HG02571 (cell line): ENCODE measurements around the gene MMEL1.

Source experiments
- ATAC-seq: cut with Tn5 transposase; IDR thresholded peaks from one replicate; pipeline ENCODE4 v1.9.1; 2021; ENCODE audit warnings: mild to moderate bottlenecking, moderate library complexity; ENCODE audit not compliant: unreplicated experiment

The MMEL1 gene

GRCh38 chr1:2643414-2644077, 10.7 kb upstream of the MMEL1 start:
- no peak for ATAC-seq

GRCh38 chr1:2642560-2643413, 10.0 kb upstream of the MMEL1 start:
- ATAC-seq = peak; percentile 59

- no peak for ATAC-seq
Measured at GRCh38 chr1:2642131-2642559, 9.3 kb upstream of the MMEL1 start.

GRCh38 chr1:2641381-2642130, 8.7 kb upstream of the MMEL1 start:
- no peak for ATAC-seq

- no peak for ATAC-seq
Measured at GRCh38 chr1:2640626-2641025, 7.8 kb upstream of the MMEL1 start.

GRCh38 chr1:2639607-2640521, 7.0 kb upstream of the MMEL1 start:
- no peak for ATAC-seq

GRCh38 chr1:2639203-2639602, 6.4 kb upstream of the MMEL1 start:
- no peak for ATAC-seq

GRCh38 chr1:2638466-2639115, 5.8 kb upstream of the MMEL1 start:
- no peak for ATAC-seq

- no peak for ATAC-seq
Measured at GRCh38 chr1:2637442-2638145, 4.8 kb upstream of the MMEL1 start.

- ATAC-seq = no peak
Measured at GRCh38 chr1:2636733-2637132, 3.9 kb upstream of the MMEL1 start.

GRCh38 chr1:2635361-2636010, 2.7 kb upstream of the MMEL1 start:
- ATAC-seq = no peak

- no peak for ATAC-seq
Measured at GRCh38 chr1:2633936-2634491, 1.2 kb upstream of the MMEL1 start.

GRCh38 chr1:2633366-2633935, 635 bp upstream of the MMEL1 start:
- ATAC-seq = no peak

- ATAC-seq = no peak
Measured at GRCh38 chr1:2632051-2632430, 775 bp downstream of the MMEL1 start.

GRCh38 chr1:2631136-2632050, 1.4 kb downstream of the MMEL1 start:
- ATAC-seq = no peak

- no peak for ATAC-seq
Measured at GRCh38 chr1:2630498-2631135, 2.2 kb downstream of the MMEL1 start.
